Measurements from ENCODE around the gene C12orf54.

C12orf54 gene

GRCh38 chr12:48508987-48509386 lies 26.7 kb downstream of the C12orf54 start:
- H3K9me3 ChIP-seq (ENCODE audit: low read length): no peaks in the 10 kb centered on the region

GRCh38 chr12:48510111-48510510 lies 27.8 kb downstream of the C12orf54 start:
- H4K20me1 ChIP-seq (ENCODE audit: insufficient read depth, low read length): no peaks in the 10 kb centered on the region
- no peaks in the 10 kb centered on the region for H3K9me3 ChIP-seq (ENCODE audit: low read length)
- no peaks in the 10 kb centered on the region for H3F3A ChIP-seq (ENCODE audit: insufficient read depth, low read length)
- H3K36me3 ChIP-seq (ENCODE audit: insufficient read depth, low read length): no peaks in the 10 kb centered on the region
- H2AFZ ChIP-seq (ENCODE audit: low read length): no peak overlapping the region
- no peak overlapping the region for H3K27ac ChIP-seq (ENCODE audit: low read depth, low read length, poor library complexity, severe bottlenecking)
- TF ChIP-seq CTCF (IDR thresholded peaks at IDR 0.05; ENCODE audit: low read length): no peak
- H3K4me1 ChIP-seq (ENCODE audit: insufficient read depth, low read length, severe bottlenecking): no peaks in the 10 kb centered on the region
- no peak overlapping the region for H3K4me3 ChIP-seq (ENCODE audit: low read depth, low read length, poor library complexity, severe bottlenecking)
- no peaks in the 10 kb centered on the region for H3K9me2 ChIP-seq (ENCODE audit: low read depth, low read length)
- H3K79me2 ChIP-seq (ENCODE audit: insufficient read depth, low read length): no peaks in the 10 kb centered on the region
- H3K9ac ChIP-seq (ENCODE audit: low read length): no peak overlapping the region
- peaks cover 5% of the 10 kb centered on the region; the same call in 1 of the 2 replicates for H3K27me3 ChIP-seq (ENCODE audit: insufficient read depth, low read length)
- no peak overlapping the region for H3K4me2 ChIP-seq (ENCODE audit: low read length)

More at GRCh38 chr12:48508987-48509386, 26.7 kb downstream of the C12orf54 start:
- Histone ChIP-seq H3K79me2 (ENCODE audit: insufficient read depth, low read length) (no peaks in the 10 kb centered on the region), H3K27me3 (ENCODE audit: insufficient read depth, low read length) (peaks cover 5% of the 10 kb centered on the region; the same call in 1 of the 2 replicates), H3K9ac (ENCODE audit: low read length) (no peak overlapping the region), H2AFZ (ENCODE audit: low read length) (no peak overlapping the region), H3K27ac (ENCODE audit: low read depth, low read length, poor library complexity, severe bottlenecking) (no peak overlapping the region), H3K4me3 (ENCODE audit: low read depth, low read length, poor library complexity, severe bottlenecking) (no peak overlapping the region), H3K4me2 (ENCODE audit: low read length) (no peak overlapping the region), H3K9me2 (ENCODE audit: low read depth, low read length) (no peaks in the 10 kb centered on the region), H3F3A (ENCODE audit: insufficient read depth, low read length) (no peaks in the 10 kb centered on the region), H3K36me3 (ENCODE audit: insufficient read depth, low read length) (no peaks in the 10 kb centered on the region), H4K20me1 (ENCODE audit: insufficient read depth, low read length) (no peaks in the 10 kb centered on the region), H3K4me1 (ENCODE audit: insufficient read depth, low read length, severe bottlenecking) (no peaks in the 10 kb centered on the region)
- TF ChIP-seq CTCF (IDR thresholded peaks at IDR 0.05; ENCODE audit: low read length) (no peak), EZH2 (IDR thresholded peaks at IDR 0.05; ENCODE audit: borderline replicate concordance, low read length) (no peak)

GRCh38 chr12:48512855-48513254 lies 30.6 kb downstream of the C12orf54 start:
- H3K4me1 ChIP-seq (ENCODE audit: insufficient read depth, low read length, severe bottlenecking): no peaks in the 10 kb centered on the region
- no peaks in the 10 kb centered on the region for H3K27me3 ChIP-seq (ENCODE audit: insufficient read depth, low read length)
- no peaks in the 10 kb centered on the region for H3K79me2 ChIP-seq (ENCODE audit: insufficient read depth, low read length)
- no peak overlapping the region for H2AFZ ChIP-seq (ENCODE audit: low read length)
- H3K4me3 ChIP-seq (ENCODE audit: low read depth, low read length, poor library complexity, severe bottlenecking): no peak overlapping the region
- no peaks in the 10 kb centered on the region for H3K9me3 ChIP-seq (ENCODE audit: low read length)
- no peaks in the 10 kb centered on the region for H3K36me3 ChIP-seq (ENCODE audit: insufficient read depth, low read length)
- TF ChIP-seq EZH2 (IDR thresholded peaks at IDR 0.05; ENCODE audit: borderline replicate concordance, low read length) (no peak), CTCF (IDR thresholded peaks at IDR 0.05; ENCODE audit: low read length) (no peak)
- H3F3A ChIP-seq (ENCODE audit: insufficient read depth, low read length): no peaks in the 10 kb centered on the region
- H3K27ac ChIP-seq (ENCODE audit: low read depth, low read length, poor library complexity, severe bottlenecking): no peak overlapping the region
- no peak overlapping the region for H3K4me2 ChIP-seq (ENCODE audit: low read length)
- H4K20me1 ChIP-seq (ENCODE audit: insufficient read depth, low read length): no peaks in the 10 kb centered on the region
- H3K9ac ChIP-seq (ENCODE audit: low read length): no peak overlapping the region
- no peaks in the 10 kb centered on the region for H3K9me2 ChIP-seq (ENCODE audit: low read depth, low read length)

Measured in OCI-LY1 (cell line).